ENCODE data around the gene PLA2G7. TPM values are rescaled to one million over a fixed set of nuclear protein-coding genes. Genes with fewer than 3 reads are reported as not detected.

The PLA2G7 gene
- total RNA-seq, 1 experiment from 2014 or later = 1.7 TPM

DNA sequence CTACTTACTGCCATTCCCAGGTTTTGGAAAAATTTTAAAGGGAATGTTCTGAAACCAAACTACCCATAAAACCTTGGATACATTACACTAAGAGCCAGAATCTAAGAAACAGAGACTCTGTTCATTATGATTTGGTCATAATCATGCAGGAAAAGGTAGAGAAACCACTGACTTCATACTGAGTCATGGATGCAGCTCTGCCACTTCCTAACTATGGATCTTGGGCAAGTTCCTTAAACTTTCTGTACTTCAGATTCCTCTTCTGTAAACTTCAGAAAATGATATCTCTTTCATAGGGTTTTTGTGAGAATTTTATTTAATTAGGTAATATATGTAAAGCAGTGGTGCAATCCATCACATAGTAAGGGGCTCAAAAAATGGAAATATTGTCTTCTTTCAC is 20.0 kb downstream of the PLA2G7 start:
- no peak overlapping the region for H3T11ph ChIP-seq (ENCODE audit: low read length)
- no peak overlapping the region for H3K56ac ChIP-seq (ENCODE audit: insufficient read length, low read depth, low read length)
- no peaks in the 10 kb centered on the region for H4K20me1 ChIP-seq (ENCODE audit: control insufficient read depth, insufficient read depth, insufficient read length)
- H3K27ac ChIP-seq (ENCODE audit: insufficient read length, low read depth, low read length) = no peak overlapping the region
- no peaks in the 10 kb centered on the region for H3K79me1 ChIP-seq (ENCODE audit: insufficient read depth, low read depth, low read length, poor library complexity, severe bottlenecking)
- H3K4ac ChIP-seq (ENCODE audit: low read depth, low read length) = no peak overlapping the region
- no peak overlapping the region for H3K4me2 ChIP-seq (ENCODE audit: insufficient read depth, insufficient read length, low read length)
- H3K79me2 ChIP-seq (ENCODE audit: insufficient read depth, low read length) = no peaks in the 10 kb centered on the region
- no peak overlapping the region for H2BK20ac ChIP-seq (ENCODE audit: low read depth, low read length, poor library complexity, severe bottlenecking)
- no peaks in the 10 kb centered on the region for H3K36me3 Mint-ChIP-seq (ENCODE audit: insufficient read depth in 1 of 3, low read depth in 3 of 3)
- H3K14ac ChIP-seq (ENCODE audit: insufficient read depth, low read length) = no peak overlapping the region
- H2BK120ac ChIP-seq (ENCODE audit: low read depth, low read length, poor library complexity, severe bottlenecking) = no peak overlapping the region
- no peaks in the 10 kb centered on the region for H3K4me1 ChIP-seq (ENCODE audit: insufficient read depth, low read length)
- H2BK12ac ChIP-seq (ENCODE audit: insufficient read length, low read depth, low read length) = no peak overlapping the region
- H4K8ac ChIP-seq (replicated peaks; ENCODE audit: insufficient read length, low read depth, low read length) = no peak overlapping the region
- no peak overlapping the region for H2AK5ac ChIP-seq (ENCODE audit: insufficient read length, low read length)
- no peak overlapping the region for H3K4me3 Mint-ChIP-seq
- H3K4me1 Mint-ChIP-seq = no peaks in the 10 kb centered on the region
- no peak overlapping the region for H4K5ac ChIP-seq (ENCODE audit: insufficient read length, low read depth, low read length)
- H3K9me3 Mint-ChIP-seq = no peaks in the 10 kb centered on the region
- no peaks in the 10 kb centered on the region for H3K27me3 ChIP-seq (ENCODE audit: insufficient read depth, low read length)
- no peak overlapping the region for H2AFZ ChIP-seq (ENCODE audit: low read length)
- no peak for DNase-seq
- TF ChIP-seq, protein P1, sequence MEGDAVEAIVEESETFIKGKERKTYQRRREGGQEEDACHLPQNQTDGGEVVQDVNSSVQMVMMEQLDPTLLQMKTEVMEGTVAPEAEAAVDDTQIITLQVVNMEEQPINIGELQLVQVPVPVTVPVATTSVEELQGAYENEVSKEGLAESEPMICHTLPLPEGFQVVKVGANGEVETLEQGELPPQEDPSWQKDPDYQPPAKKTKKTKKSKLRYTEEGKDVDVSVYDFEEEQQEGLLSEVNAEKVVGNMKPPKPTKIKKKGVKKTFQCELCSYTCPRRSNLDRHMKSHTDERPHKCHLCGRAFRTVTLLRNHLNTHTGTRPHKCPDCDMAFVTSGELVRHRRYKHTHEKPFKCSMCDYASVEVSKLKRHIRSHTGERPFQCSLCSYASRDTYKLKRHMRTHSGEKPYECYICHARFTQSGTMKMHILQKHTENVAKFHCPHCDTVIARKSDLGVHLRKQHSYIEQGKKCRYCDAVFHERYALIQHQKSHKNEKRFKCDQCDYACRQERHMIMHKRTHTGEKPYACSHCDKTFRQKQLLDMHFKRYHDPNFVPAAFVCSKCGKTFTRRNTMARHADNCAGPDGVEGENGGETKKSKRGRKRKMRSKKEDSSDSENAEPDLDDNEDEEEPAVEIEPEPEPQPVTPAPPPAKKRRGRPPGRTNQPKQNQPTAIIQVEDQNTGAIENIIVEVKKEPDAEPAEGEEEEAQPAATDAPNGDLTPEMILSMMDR (conservative IDR thresholded peaks at IDR 0.05) = no peak
- no peak overlapping the region for H4K91ac ChIP-seq (ENCODE audit: insufficient read length, low read depth, low read length)
- no peak overlapping the region for H3K27ac Mint-ChIP-seq
- no peaks in the 10 kb centered on the region for H3K9me3 ChIP-seq (ENCODE audit: control insufficient read depth, low read depth, low read length)
- peaks cover 2% of the 10 kb centered on the region; the same call in 1 of the 2 replicates for H3K27me3 Mint-ChIP-seq (ENCODE audit: low read depth)
- H2BK5ac ChIP-seq (ENCODE audit: insufficient read length, low read length) = no peak overlapping the region
- H3K23me2 ChIP-seq (ENCODE audit: insufficient read length, low read depth, low read length, poor library complexity, severe bottlenecking) = no peaks in the 10 kb centered on the region
- H3K18ac ChIP-seq (ENCODE audit: insufficient read length, low read depth, low read length) = no peak overlapping the region
- no peak overlapping the region for H3K23ac ChIP-seq (ENCODE audit: insufficient read length, low read depth, low read length)
- H3K9ac ChIP-seq (ENCODE audit: extremely low read depth, insufficient read length, low read length) = no peak overlapping the region
- H2BK15ac ChIP-seq (ENCODE audit: low read depth, low read length) = no peak overlapping the region
